HG02981 (cell line): ENCODE results near the gene RMND5A.

Source experiments
- ATAC-seq: cut with Tn5 transposase; IDR thresholded peaks from one replicate; pipeline ENCODE4 v1.9.1; 2021; ENCODE audit warnings: mild to moderate bottlenecking, moderate library complexity; ENCODE audit not compliant: unreplicated experiment

Gene RMND5A, protein sequence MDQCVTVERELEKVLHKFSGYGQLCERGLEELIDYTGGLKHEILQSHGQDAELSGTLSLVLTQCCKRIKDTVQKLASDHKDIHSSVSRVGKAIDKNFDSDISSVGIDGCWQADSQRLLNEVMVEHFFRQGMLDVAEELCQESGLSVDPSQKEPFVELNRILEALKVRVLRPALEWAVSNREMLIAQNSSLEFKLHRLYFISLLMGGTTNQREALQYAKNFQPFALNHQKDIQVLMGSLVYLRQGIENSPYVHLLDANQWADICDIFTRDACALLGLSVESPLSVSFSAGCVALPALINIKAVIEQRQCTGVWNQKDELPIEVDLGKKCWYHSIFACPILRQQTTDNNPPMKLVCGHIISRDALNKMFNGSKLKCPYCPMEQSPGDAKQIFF

DNA sequence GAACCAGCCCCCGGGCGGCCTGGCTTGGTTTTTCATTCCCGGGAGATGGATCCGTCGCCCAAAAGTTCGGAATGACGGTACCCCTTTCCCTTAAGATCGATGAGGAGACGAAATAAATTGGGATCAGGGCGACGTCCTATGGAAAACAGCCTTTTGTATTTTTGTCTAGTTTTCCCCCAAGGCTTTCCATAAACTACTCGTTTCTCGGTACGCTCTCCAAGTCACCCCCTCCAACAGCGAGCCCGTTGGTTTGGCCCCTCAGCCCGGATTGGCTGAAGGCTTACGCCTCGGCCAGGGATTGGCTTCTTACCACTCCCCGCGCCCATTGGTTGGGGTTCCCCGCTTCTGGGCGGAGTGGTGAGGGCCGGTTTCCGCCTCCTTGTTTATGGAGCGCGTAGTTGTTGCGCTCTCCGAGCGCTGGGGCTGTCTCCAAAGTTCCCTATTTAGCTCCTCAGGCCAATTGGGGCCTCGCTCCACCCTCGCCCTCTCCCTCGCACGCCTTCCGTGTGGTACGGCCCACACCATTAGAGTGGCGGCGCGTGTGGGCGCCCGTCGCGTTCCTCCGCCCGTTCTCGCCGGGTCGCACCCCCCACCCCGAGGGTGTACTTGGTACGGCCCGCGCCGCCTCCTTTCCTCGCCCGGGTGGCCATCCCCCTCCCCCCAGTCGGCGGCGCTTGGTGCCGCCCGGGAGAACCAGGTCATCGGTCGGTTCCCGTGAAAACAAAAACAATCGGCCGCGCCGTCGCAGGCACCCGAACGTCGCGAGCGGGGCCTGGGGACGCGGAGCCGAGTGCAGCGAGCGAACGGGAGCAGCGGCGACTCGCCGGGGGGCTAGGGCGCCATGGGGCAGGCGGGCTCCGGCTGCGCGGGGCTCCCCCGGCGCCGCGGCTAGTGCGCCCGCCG lies at the start of gene RMND5A:
Gene RMND5A, plus strand, starts transcription at position 655 of the 903 bp plus-strand sequence. CDS start 377 bp downstream, outside the sequence.
- peak; percentile 90 for ATAC-seq

DNA sequence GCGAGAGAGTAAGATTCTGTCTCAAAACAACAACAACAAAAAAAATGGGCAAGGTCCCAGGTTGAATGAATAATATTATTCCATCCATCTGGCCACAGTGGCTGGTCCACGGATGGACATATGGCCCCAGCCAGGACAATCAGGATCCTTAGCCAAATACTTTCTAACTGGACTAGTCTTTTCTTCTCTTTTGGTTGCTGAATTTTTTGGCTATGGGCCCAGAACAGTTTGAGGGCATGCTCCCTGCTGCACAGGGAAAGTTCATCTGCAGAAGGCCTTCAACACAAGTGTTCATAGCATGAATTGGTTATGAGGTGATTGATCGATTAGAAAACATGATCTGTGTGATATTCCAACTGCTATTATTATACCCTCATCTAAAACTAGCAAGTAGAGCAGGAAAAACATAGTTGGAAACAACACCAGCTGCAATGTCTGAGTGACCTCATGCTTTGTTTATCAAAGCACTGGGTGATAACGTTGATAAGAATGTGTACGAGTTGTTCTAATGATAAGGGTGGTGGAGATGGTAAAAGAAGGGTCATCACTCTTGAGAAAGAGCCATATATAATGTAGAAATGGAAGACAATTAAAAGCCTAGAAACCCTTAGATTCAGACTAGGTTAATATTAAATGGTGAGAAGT lies 48.6 kb upstream of the RMND5A start:
- no peak for ATAC-seq

DNA sequence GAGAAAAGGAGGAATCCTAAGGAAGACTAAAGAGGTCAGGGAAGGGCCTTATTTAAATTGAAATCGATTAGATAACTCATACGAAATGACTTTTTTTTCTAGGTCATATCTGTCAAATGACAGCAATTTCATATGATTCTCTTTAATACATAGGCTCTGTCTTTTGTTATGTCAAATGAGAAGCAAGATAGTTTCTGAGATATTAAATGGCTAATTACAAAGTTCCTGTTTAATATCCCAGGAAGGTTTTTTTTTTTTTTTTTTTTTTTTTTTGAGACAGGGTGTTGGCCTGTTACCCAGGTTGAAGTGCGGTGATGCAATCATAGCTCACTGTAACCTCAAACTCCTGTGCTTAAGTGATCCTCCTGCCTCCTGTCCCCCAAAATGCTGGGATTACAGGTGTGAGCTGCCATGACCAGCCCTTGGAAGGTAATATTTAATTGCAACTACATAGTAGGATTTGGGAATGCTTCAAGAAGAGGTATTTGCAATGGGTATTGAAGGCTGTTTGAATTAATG lies 48.0 kb upstream of the RMND5A start:
- no peak for ATAC-seq

DNA sequence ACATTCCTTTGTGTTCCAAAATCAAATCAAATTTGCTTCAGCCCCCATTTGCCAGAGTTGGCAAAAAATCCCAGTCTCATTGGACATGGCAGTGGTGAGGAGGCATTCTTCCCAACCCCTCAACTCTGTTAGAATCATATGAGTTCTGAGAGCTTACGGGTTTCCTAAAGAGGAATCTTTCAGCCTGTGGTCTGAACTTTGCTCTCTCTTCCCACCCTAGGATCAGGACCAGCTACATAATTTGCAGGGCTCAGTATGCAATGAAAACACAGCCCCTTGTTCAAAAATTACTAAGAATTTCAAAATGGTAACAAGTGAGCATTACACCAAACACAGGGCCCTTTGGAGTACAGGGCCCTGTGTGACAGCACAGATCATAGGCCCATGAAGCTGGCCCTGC lies 47.1 kb upstream of the RMND5A start:
- ATAC-seq: no peak

DNA sequence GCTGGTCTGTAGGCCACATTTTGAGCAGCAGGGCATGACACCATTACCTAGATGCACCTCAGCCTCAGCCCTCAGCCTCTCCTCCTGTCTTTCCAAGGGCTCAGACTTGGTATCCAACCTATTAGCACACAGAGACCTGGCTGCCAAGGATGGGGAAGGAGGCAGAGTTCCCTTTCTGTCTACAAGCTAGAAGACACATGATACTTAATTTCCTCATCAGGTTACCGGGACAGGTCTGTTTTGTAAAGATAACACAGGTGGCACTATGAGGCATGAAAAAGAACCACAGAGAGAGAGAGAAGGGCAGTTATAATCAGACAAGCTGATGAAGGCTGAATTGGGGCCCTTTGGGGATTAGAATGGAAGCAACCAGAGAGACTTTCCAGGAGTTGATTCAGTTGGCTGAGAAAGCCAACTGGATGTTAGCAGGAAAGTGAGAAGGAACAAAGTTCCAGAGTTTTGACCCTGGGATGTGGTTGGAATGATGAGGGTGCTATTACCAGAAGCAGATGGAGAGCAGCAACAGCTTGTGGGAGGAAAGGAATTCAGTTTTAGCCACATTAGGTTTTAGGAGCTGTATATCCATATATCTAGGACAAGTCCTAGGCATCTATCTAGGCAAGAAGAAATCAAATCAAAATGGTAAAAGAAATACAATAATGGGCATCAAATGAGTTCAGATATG lies 46.0 kb upstream of the RMND5A start:
- no peak for ATAC-seq

DNA sequence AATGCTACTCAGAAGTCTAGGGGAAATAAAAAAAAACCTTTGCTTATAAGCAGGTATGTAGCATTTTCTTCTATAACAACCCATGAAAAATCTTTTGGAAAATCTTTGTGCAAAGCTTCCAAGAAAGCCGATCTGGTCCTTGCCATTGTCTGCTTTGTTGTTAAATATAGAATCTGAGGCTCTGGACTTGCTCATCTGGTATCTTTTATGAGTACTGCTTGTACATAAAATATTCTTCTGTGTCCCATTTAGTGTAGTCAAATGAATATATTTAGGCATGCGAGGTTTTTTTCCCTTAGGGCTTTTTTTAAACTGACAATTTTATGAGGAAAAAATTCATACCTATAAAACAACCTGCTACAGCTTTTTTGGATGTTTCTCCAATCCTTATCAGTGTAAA lies 45.0 kb upstream of the RMND5A start:
- no peak for ATAC-seq

DNA sequence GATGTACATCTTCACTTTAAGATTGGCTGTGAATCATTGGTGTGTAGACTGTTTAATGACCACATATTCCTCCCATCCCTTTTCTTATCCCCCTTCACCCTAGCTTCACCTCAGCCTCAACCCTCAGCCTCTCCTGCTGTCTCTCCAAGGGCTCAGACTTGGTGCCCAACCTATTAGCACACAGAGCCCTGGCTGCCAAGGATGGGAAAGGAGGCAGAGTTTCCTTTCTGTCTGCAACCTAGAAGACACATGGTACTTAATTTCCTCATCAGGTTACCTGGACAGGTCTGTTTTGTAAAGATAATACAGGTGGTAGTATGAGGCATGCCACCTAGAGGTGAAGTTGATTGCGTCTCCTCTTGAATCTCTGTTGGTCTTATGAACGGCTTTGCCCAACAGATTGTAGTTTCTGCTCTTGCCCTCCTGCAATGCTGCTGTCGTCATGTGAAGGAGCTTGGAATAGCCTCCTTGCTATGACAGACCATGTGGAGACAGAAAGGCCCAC lies 44.5 kb upstream of the RMND5A start:
- no peak for ATAC-seq

DNA sequence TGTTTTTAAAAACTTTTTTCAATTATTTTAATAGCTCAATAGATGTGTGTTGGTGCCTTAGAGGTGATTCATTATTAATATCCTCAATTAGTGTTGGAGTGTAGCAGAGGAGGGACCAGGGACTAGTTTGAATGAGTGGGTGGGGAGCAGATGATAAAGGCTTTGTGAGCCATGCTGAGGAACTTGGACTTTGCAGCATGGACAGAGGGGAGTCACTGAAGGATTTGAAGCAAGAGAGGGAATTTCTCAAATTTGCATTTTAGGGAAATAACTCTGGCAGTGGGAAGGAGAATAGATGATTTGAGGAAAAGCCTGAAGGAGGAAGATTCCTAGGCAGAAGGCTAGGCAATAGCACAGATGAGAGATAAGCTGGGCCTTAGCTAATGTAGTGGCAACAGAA lies 42.3 kb upstream of the RMND5A start:
- no peak for ATAC-seq

DNA sequence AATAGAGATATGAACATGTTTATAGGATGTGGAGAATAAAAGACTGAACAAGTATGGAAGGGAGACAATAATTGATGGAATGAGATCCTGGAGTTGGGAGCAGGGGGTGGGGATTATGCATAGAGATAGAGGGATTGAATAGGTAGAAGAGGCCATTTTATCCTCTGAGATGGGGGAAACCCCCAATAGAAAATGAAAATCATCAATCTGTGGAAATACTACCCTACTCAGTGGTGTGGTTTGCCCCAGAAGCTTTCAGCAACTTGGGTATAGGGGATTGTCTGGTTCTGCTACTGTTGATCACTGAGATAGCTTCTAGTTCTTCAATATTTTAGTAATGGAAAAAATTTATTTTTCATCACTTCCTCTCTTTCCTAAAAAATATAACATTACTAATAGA lies 41.1 kb upstream of the RMND5A start:
- no peak for ATAC-seq

DNA sequence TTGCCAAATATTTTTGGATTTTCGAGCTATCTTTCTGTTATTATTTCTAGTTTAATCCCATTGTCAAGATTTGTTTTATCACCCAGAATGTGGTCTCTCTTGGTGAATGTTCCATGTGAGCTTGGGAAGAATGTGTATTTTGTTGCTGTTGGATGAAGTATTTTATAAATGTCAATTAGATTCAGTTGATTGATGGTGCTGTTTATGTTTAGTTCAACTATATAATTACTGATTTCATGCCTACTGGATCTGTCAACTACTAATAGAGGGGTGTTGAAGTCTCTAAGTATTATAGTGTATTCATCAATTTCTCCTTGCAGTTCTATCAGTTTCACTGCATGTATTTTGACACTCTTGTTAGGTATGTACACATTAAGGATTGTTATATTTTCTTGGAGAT lies 34.7 kb upstream of the RMND5A start:
- ATAC-seq: no peak

DNA sequence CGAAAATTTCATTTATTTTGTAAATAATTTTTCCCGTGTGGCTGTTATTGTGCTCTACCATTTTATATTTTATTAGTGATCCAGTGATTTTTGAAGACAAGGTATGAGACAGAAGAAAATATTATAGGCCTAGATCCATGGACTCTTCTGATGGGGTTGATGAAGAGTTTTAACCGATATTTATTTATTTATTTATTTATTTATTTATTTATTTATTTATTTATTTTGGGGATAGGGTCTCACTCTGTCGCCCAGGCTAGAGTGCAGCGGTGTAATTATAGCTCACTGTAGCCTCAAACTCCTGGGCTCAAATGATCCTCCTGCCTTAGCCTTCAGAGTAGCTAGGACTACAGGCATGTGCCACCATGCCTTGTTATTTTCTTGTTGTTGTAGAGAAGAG lies 33.6 kb upstream of the RMND5A start:
- no peak for ATAC-seq

DNA sequence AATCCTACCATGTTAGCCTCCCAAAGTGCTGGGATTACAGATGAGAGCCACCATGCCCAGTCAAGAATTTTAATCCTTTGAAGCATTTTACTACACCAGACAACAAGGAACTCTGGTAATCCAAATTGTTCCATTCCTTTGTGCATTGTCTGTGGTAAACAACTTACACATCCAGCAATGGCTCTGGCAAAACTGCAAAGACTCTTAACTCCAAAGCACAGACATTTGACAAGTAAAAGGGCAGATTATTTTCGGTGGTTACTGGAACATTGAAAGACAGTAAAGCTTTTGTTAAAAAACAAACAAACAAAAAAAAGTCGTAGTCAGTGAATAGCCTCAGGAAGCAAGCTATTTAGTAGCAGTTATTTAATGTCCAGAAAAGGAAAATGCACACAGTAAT lies 33.2 kb upstream of the RMND5A start:
- ATAC-seq: no peak

DNA sequence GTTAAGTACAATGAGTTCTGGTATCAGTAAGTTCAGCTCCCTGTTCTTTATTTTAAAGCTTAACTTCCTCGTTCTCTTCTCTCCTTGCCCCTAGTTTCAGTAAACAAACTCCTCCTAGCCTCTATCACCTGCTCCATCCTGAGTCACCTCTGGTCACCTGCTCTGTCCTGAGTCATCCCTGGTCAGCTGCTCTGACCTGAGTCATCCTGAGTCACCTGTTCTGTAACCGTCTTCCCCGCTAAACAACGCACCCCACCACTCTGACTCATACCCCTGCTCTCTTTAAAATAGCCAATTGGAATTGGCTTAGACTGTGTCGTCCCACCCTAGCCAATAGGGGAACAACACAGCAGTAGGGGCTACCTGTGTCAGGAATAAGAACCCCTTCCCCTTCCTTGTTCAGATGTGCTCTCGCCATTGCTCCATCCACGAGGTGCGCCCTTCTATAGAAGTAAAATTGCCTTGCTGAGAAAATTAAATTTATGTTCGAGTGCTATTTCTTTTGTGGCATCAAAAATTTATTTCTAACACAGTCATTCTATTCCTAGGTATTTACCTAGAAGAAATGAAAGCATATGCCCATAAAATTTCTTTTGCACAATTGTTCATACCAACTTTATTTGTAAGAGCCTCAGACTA lies 24.9 kb upstream of the RMND5A start:
- no peak for ATAC-seq

DNA sequence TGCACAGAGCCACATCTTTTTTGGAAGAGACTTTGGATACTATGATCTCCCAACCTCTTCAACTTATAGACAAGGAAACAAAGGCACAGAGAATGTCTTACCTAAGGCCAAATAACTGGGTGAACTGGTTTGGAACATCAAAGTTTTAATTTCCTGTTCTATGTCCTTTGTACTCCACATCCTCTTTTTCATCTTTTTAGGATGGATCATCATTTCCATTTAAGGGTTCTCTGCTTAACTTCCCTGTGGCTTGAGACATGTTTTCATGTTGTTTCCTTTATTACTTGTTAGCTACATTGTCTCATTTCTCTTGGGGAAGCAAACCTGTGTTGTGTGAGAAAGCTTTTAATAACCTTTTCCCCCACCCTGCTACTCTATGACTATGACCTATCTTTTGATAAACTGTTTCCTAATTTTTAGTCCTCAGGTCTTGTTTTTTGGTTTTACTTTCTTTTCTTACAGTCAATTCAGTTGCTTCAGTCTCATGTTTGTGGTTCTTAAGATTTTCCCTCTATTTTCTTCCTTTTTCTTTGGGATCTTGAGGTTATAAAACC lies 22.5 kb upstream of the RMND5A start:
- ATAC-seq: no peak

DNA sequence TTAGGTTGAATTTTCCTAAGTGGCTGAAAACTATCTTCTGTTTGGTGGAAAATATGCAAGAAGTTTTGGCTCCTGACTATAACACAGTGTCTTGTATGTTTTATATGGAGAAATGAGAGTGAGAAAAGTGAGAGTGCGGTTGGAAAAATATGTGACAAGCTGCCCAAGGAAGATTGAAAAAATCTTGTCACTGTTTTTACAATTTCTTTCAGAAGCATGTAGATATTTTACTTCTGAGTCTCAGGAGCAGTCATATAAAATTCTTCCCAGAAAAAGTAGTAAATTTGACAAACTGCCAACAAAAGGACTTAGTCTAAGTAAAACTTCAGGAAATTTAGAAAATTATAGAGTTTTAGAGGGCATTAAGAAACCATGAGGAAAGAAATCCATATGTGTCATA lies 19.4 kb upstream of the RMND5A start:
- ATAC-seq: no peak

DNA sequence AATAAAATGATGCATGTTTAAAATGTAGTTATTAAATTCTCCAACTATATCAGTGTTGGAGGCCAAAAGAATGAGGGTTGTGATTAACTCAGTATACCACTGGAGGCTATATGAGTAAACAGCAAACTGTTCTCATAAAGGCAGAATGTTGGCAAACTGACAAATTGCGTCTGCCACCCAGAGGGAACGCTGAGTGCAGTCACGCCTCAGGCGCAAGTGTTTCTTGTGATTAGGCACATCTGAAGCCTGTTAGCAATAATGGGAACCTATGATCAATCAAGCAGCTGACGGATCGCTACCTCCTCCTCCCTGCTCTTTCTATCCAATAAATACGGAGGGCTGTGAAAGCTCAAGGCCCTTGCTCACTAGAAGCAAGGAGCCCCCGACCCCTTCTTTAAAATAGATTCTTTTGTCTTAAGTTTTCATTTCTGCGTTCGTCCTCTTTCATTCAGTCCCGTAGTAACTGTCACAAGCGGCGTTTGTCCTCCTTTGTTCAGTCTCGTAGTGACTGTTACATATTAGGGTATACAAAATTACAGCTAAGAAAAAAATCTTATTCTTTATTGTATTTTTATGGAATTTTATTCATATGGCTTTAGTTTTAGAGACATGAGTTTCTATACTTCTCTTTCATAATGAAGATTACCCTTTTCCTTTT lies 16.3 kb upstream of the RMND5A start:
- ATAC-seq: no peak

DNA sequence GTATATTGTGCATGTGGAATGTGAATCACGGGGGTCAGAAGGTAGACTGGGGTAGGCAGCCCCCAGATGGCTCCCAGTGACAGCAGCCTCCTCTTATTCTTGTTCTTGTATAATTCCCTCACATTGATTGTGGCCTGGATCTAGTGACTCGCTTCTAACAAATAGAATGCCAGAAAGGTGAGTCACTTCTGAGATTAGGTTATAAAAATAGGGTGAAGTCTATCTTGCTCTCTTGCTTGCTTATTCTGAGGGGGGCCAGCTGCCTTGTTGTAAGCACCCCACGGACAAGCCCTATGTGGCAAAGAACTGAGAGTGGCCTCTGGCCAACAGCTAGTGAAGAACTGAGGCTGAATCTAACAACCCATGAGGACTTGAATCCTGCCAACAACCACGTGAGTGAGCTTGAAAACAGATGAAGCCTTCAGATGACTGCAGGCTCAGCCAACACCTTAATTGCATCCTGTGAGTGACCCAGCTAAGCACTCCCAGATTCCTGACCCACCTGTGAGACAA lies 15.6 kb upstream of the RMND5A start:
- no peak for ATAC-seq

DNA sequence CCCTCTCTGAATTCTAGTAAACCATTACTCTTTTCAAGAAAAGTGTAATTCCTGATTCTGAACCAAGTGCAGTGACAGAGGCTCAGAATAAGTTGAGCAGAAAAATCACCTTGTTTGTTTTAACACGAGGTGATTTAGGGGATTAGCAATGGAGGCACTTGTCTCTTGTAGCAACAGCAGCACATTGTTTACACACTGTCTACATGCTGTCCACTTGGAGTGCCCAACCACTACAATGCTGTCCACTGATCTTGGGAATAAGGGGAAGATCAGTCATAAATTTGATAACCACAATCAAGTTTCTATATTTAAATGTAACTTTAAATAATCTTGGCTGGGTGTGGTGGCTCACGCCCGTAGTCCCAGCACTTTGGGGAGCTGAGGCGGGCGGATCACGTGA lies 13.9 kb upstream of the RMND5A start:
- ATAC-seq: no peak

DNA sequence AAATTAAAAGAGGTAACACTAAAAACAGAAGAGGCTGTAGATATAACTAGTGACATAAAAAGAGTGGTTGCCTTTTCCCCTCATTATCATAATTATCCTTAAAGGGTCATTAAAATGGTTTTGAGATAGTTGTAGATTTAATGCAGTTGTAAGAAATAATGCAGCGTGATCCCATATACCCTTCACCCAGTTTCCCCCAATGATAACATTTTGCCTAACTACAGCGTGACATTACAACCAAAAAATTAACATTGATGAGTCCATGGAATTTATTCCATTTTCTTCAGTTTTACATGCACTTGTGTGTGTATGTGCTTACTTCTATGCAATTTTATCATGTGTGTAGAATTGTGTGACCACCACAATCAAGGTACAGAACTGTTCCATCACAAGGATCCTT lies 13.2 kb upstream of the RMND5A start:
- ATAC-seq: no peak
